Endothelial cell of umbilical vein (primary cell): Measurements from ENCODE around the gene VRK1. TPM values are rescaled to one million over a fixed set of nuclear protein-coding genes. Genes with fewer than 3 reads are reported as not detected.

Experiments
- BruUV-seq: library from RNA; stranded (reverse); fragments of 400-500 nt; replicated peaks from 2 replicates; lab custom pipeline; 2021; lab: Mats Ljungman, UMichigan
- CTCF ChIA-PET: fragments of 300-600, 350-600 bp; sonication (Branson Sonifier 250); formaldehyde crosslinking; loops from one replicate; lab custom pipeline; 2021; ENCODE audit warnings: antibody characterized with exemption, inconsistent platforms; lab: Charles Lee
- POLR2A ChIA-PET: fragments of 300-600, 350-600 bp; sonication (Branson Sonifier 250); formaldehyde crosslinking; loops from one replicate; lab custom pipeline; 2021; ENCODE audit warnings: antibody characterized with exemption, inconsistent platforms; lab: Charles Lee
- DNase-seq: peaks from one replicate; pipeline ENCODE4 v3.0.0-alpha.2; 2011; ENCODE audit warnings: low read depth, low spot score
- FAIRE-seq: peaks from 2 replicates; lab custom pipeline; 2011; peaks lifted over from hg19 to GRCh38; lab: Jason Lieb, UNC
- H2AFZ ChIP-seq: 2 replicates; pipeline ENCODE4 v1.6.0; 2012; ENCODE audit warnings: low read depth, low read length, control low read depth, inconsistent platforms
- H3K27ac ChIP-seq: 2 replicates; pipeline ENCODE4 v1.5.1; 2011; ENCODE audit warnings: low read depth, mild to moderate bottlenecking, control low read depth, low read length, moderate library complexity; ENCODE audit not compliant: insufficient read depth
- H3K27me3 ChIP-seq, 2 experiments: 2 replicates each; pipeline versions ENCODE4 v1.6.0 to v1.6.1; 2011; ENCODE audit warnings: low read length in 2 of 2, mixed read lengths in 1 of 2; ENCODE audit not compliant: control insufficient read depth in 2 of 2, insufficient read depth in 2 of 2
- H3K36me3 ChIP-seq, 2 experiments: 2 replicates in 1 of 2; 3 replicates in 1 of 2; pipeline ENCODE4 v1.5.1; 2011; ENCODE audit warnings: low read length in 2 of 2, mild to moderate bottlenecking in 1 of 2, moderate library complexity in 1 of 2; ENCODE audit not compliant: control insufficient read depth in 2 of 2, insufficient read depth in 2 of 2; ENCODE audit errors: extremely low read depth in 1 of 2
- H3K4me1 ChIP-seq: 3 replicates; pipeline ENCODE4 v1.5.1; 2011; ENCODE audit warnings: mild to moderate bottlenecking, low read length; ENCODE audit not compliant: control insufficient read depth, insufficient read depth; ENCODE audit errors: extremely low read depth
- H3K4me2 ChIP-seq: 2 replicates; pipeline ENCODE4 v1.6.1; 2011; ENCODE audit warnings: low read length, control low read depth, mixed read lengths; ENCODE audit not compliant: insufficient read depth
- H3K4me3 ChIP-seq, 3 experiments: fragments of 200-600 bp in 1 of 3; sonication (generic), shearing (Covaris generic) in 1 of 3; replicated peaks in 1 of 3; 2 replicates each; pipeline ENCODE4 v1.5.1; 2011 to 2016; ENCODE audit warnings: control low read depth in 3 of 3, low read length in 3 of 3, mild to moderate bottlenecking in 2 of 3, inconsistent platforms in 1 of 3, low read depth in 1 of 3, moderate library complexity in 1 of 3; ENCODE audit not compliant: insufficient read depth in 1 of 3
- H3K79me2 ChIP-seq: 2 replicates; pipeline ENCODE4 v1.6.0; 2012; ENCODE audit warnings: low read length, inconsistent platforms; ENCODE audit not compliant: control insufficient read depth, insufficient read depth
- H3K9ac ChIP-seq: replicated peaks from 2 replicates; pipeline ENCODE3; 2011; ENCODE audit warnings: low read length, control low read depth; ENCODE audit not compliant: insufficient read depth; ENCODE audit errors: extremely low read depth
- H3K9me1 ChIP-seq: replicated peaks from 3 replicates; pipeline ENCODE4 v1.6.0; 2011; ENCODE audit warnings: mild to moderate bottlenecking, low read length; ENCODE audit not compliant: control insufficient read depth, insufficient read depth; ENCODE audit errors: extremely low read depth
- H3K9me3 ChIP-seq: replicated peaks from 2 replicates; pipeline ENCODE4 v1.5.1; 2012; ENCODE audit warnings: low read length, inconsistent platforms; ENCODE audit not compliant: control insufficient read depth, insufficient read depth
- H4K20me1 ChIP-seq: replicated peaks from 2 replicates; pipeline ENCODE3; 2011; ENCODE audit warnings: mild to moderate bottlenecking, low read length; ENCODE audit not compliant: control insufficient read depth, insufficient read depth; ENCODE audit errors: extremely low read depth
- CTCF ChIP-seq, 2 donors: IDR thresholded peaks; 1 replicate in 1 of 2; 2 replicates in 1 of 2; pipeline ENCODE4 v1.5.1; 2011; ENCODE audit warnings: low read length in 2 of 2, mild to moderate bottlenecking in 2 of 2, moderate library complexity in 2 of 2, control low read depth in 1 of 2, inconsistent platforms in 1 of 2, low read depth in 1 of 2; ENCODE audit not compliant: insufficient read depth in 1 of 2; ENCODE audit errors: extremely low read depth in 1 of 2
- EZH2 ChIP-seq: IDR thresholded peaks from 2 replicates; pipeline ENCODE4 v1.6.1; 2012; ENCODE audit warnings: borderline replicate concordance, low read depth, mild to moderate bottlenecking, moderate library complexity, low read length, inconsistent platforms; ENCODE audit not compliant: severe bottlenecking
- FOS ChIP-seq: IDR thresholded peaks from 2 replicates; pipeline ENCODE4 v1.6.1; 2011; ENCODE audit warnings: mild to moderate bottlenecking, low read length, moderate library complexity, borderline replicate concordance; ENCODE audit not compliant: insufficient read depth
- GATA2 ChIP-seq: IDR thresholded peaks from 2 replicates; pipeline ENCODE4 v1.7.0; 2011; ENCODE audit warnings: low read depth, mild to moderate bottlenecking, moderate library complexity, mixed read lengths, low read length; ENCODE audit not compliant: insufficient read length, insufficient read depth
- JUN ChIP-seq: IDR thresholded peaks from 2 replicates; pipeline ENCODE4 v1.6.1; 2011; ENCODE audit warnings: borderline replicate concordance, low read depth; ENCODE audit not compliant: insufficient read length, insufficient read depth
- MAX ChIP-seq: IDR thresholded peaks from 2 replicates; pipeline ENCODE4 v1.6.1; 2011; ENCODE audit not compliant: insufficient read depth, insufficient read length
- MYC ChIP-seq: IDR thresholded peaks from one replicate; pipeline ENCODE4 v1.6.1; 2011; ENCODE audit warnings: mild to moderate bottlenecking, low read depth, low read length
- POLR2A ChIP-seq: IDR thresholded peaks from 2 replicates; pipeline ENCODE4 v1.6.1; 2012; ENCODE audit warnings: low read depth, mild to moderate bottlenecking, control low read depth, low read length
- POLR2AphosphoS5 ChIP-seq: IDR thresholded peaks from 2 replicates; pipeline ENCODE4 v1.6.1; 2012; ENCODE audit warnings: low read depth, mild to moderate bottlenecking, control low read depth, low read length, moderate library complexity; ENCODE audit not compliant: insufficient read depth
- dilution Hi-C: fragments of 300-500 bp; cut with MboI; formaldehyde crosslinking; loops from one replicate; pipeline ENCODE4 v1.15.0; 2019; ENCODE audit warnings: low sequenced_read_pairs; ENCODE audit not compliant: extremely low pct_ligation_motif_present
- intact Hi-C: fragments of 100-400 bp; cut with micrococcal nuclease; formaldehyde crosslinking; loops from one replicate; pipeline ENCODE4 v1.10.0; 2022
- polyA plus RNA-seq, 4 experiments: library from polyadenylated mRNA; depleted of rRNA in 3 of 4; stranded (reverse) in 3 of 4; unstranded in 1 of 4; fragments of >200 nt; gene quantifications; 2 replicates each; pipeline versions ENCODE4 v1.2.1 to v1.2.3, GENCODE V29; 2011 to 2012; ENCODE audit warnings: missing spikeins in 1 of 4
- total RNA-seq: library from RNA; stranded (reverse); gene quantifications from 2 replicates; pipeline ENCODE4 v1.2.3, GENCODE V29; 2021

Gene VRK1
- total and polyA plus RNA-seq, 2 donors (not counting 3 experiments of a cell fraction or from before 2014, with no cell fraction given): 7.1 to 31.7 TPM

DNA sequence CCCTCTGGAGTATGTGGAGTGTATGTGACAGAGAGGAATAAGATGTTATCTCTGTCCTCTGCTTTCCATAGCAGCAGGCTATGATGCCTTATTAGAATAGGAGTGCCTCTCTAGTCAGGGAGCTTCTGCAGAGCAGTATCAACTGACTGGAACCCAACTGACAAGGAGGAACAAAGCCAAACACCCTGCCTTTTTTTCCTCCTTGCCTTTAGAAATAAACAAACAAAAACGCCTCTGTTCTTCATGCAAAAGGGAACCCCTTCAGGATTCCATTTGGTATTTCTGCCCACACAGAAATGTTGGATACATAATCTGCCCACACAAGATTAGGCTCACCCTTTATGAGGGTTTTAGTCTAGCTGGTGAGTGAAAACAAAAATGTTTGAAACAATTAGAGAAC is 50.3 kb downstream of the VRK1 start:
- Histone ChIP-seq H3K4me1 (peaks cover 5% of the 10 kb centered on the region), H4K20me1 (no peaks in the 10 kb centered on the region), H2AFZ (no peak overlapping the region), H3K4me2 (no peak overlapping the region), H3K9ac (no peak overlapping the region), H3K79me2 (peaks cover 4% of the 10 kb centered on the region), H3K36me3 (no peaks in the 10 kb centered on the region), H3K27me3 (no peaks in the 10 kb centered on the region), H3K4me3 (no peak overlapping the region), H3K9me1 (no peaks in the 10 kb centered on the region), H3K27ac (no peak overlapping the region), H3K9me3 (no peaks in the 10 kb centered on the region)
- intact Hi-C loops (no loop called here), dilution Hi-C loops (no loop called here)
- ChIA-PET POLR2A (no interaction called here), CTCF (no interaction called here)
- FAIRE-seq: no peak
- BruUV-seq: no TSS peak
- no peak for DNase-seq
- no peak for TF ChIP-seq GATA2
- TF ChIP-seq JUN: no peak
- TF ChIP-seq POLR2AphosphoS5: no peak
- TF ChIP-seq MYC: no peak
- TF ChIP-seq EZH2: no peak
- TF ChIP-seq POLR2A: no peak
- TF ChIP-seq CTCF (IDR thresholded peaks at IDR 0.05; ENCODE audit: extremely low read depth in 1 of 2, insufficient read depth in 1 of 2, low read depth in 1 of 2, low read length in 2 of 2): no peak
- TF ChIP-seq FOS: no peak
- TF ChIP-seq MAX: no peak
